SK-N-SH (cell line): ENCODE data around the gene TMPRSS6. TPM values are rescaled to one million over a fixed set of nuclear protein-coding genes. Genes with fewer than 3 reads are reported as not detected.

Experiments
- CTCF ChIA-PET: fragments of 300-600, 350-600 bp; formaldehyde crosslinking; extraction: SDS; loops from one replicate; lab custom pipeline; 2021; lab: Yijun Ruan, JAX
- POLR2A ChIA-PET: fragments of 350-600 bp; sonication (Branson Sonifier 250); formaldehyde crosslinking; extraction: SDS; loops from one replicate; lab custom pipeline; 2020; ENCODE audit warnings: antibody characterized with exemption, inconsistent platforms; lab: Yijun Ruan, JAX
- DNase-seq: peaks from one replicate; pipeline ENCODE4 v3.0.0; 2012
- H2AFZ ChIP-seq: fragments of 200-600 bp; sonication (generic); 2 replicates; pipeline ENCODE4 v1.8.1; 2016; ENCODE audit warnings: antibody characterized with exemption, mild to moderate bottlenecking, low read depth
- H3F3A ChIP-seq: fragments of 200-600 bp; sonication (generic); replicated peaks from 2 replicates; pipeline ENCODE3; 2016; ENCODE audit warnings: antibody characterized with exemption, mild to moderate bottlenecking; ENCODE audit not compliant: insufficient read depth
- H3K27ac ChIP-seq, 2 experiments: fragments of 200-500 bp in 1 of 2; fragments of 200-600 bp in 1 of 2; sonication (Bioruptor generic) in 1 of 2; sonication (generic), shearing (Covaris generic) in 1 of 2; 2 replicates each; pipeline versions ENCODE4 v1.5.1 to v1.6.1; 2014 to 2016; ENCODE audit warnings: low read depth in 2 of 2, inconsistent platforms in 1 of 2, low read length in 1 of 2, mild to moderate bottlenecking in 1 of 2, mixed read lengths in 1 of 2
- H3K27me3 ChIP-seq: fragments of 200-600 bp; sonication (generic), shearing (Covaris generic); 2 replicates; pipeline ENCODE4 v1.6.1; 2016; ENCODE audit warnings: mixed run types; ENCODE audit not compliant: insufficient read depth
- H3K36me3 ChIP-seq, 2 experiments: fragments of 200-500 bp in 1 of 2; fragments of 200-600 bp in 1 of 2; sonication (Bioruptor generic) in 1 of 2; sonication (generic) in 1 of 2; replicated peaks in 1 of 2; 2 replicates each; pipeline versions ENCODE3 to v1.5.1; 2014 to 2016; ENCODE audit warnings: low read length in 1 of 2, mild to moderate bottlenecking in 1 of 2; ENCODE audit not compliant: insufficient read depth in 2 of 2, control insufficient read depth in 1 of 2
- H3K4me1 ChIP-seq, 2 experiments: fragments of 200-500 bp in 1 of 2; fragments of 200-600 bp in 1 of 2; sonication (Bioruptor generic) in 1 of 2; sonication (generic), shearing (Covaris generic) in 1 of 2; 2 replicates each; pipeline versions ENCODE4 v1.5.1 to v1.6.1; 2014 to 2016; ENCODE audit warnings: low read depth in 1 of 2, low read length in 1 of 2, mixed run types in 1 of 2; ENCODE audit not compliant: insufficient read depth in 2 of 2, control insufficient read depth in 1 of 2
- H3K4me2 ChIP-seq: fragments of 200-600 bp; sonication (generic), shearing (Covaris generic); 2 replicates; pipeline ENCODE4 v1.6.1; 2017; ENCODE audit warnings: mixed run types
- H3K4me3 ChIP-seq, 2 experiments: fragments of 200-500 bp in 1 of 2; fragments of 200-600 bp in 1 of 2; sonication (Bioruptor generic) in 1 of 2; sonication (generic), shearing (Covaris generic) in 1 of 2; 2 replicates each; pipeline versions ENCODE4 v1.5.1 to v1.8.1; 2014 to 2016; ENCODE audit warnings: low read depth in 2 of 2, inconsistent platforms in 1 of 2, low read length in 1 of 2, mild to moderate bottlenecking in 1 of 2, mixed read lengths in 1 of 2, moderate library complexity in 1 of 2
- H3K79me2 ChIP-seq: fragments of 200-600 bp; sonication (generic); 2 replicates; pipeline ENCODE4 v1.8.1; 2017; ENCODE audit warnings: mild to moderate bottlenecking; ENCODE audit not compliant: insufficient read depth
- H3K9ac ChIP-seq: fragments of 200-600 bp; sonication (generic); 2 replicates; pipeline ENCODE4 v1.6.1; 2017; ENCODE audit warnings: mixed run types
- H3K9me2 ChIP-seq: fragments of 200-600 bp; sonication (generic); 2 replicates; pipeline ENCODE4 v1.6.1; 2017; ENCODE audit warnings: mixed run types
- H3K9me3 ChIP-seq: fragments of 200-600 bp; sonication (generic); 2 replicates; pipeline ENCODE4 v1.6.1; 2017; ENCODE audit warnings: mixed run types, mild to moderate bottlenecking, moderate library complexity
- H4K20me1 ChIP-seq: fragments of 200-600 bp; sonication (generic); 2 replicates; pipeline ENCODE4 v1.6.1; 2017; ENCODE audit warnings: mild to moderate bottlenecking, mixed run types; ENCODE audit not compliant: insufficient read depth
- CHD2 ChIP-seq: fragments of 150-350 bp; IDR thresholded peaks from 2 replicates; pipeline ENCODE4 v1.6.1; 2018; ENCODE audit warnings: low read length; ENCODE audit not compliant: partially characterized antibody
- FOSL2 ChIP-seq: IDR thresholded peaks from 2 replicates; pipeline ENCODE4 v1.4.0; 2012; ENCODE audit warnings: low read depth, mild to moderate bottlenecking, moderate library complexity, borderline replicate concordance
- FOXJ3 ChIP-seq: sonication (generic); formaldehyde crosslinking; IDR thresholded peaks from 2 replicates; pipeline ENCODE4 v1.5.1; 2020; ENCODE audit warnings: mild to moderate bottlenecking, missing genetic modification reagents
- FOXM1 ChIP-seq: IDR thresholded peaks from 2 replicates; pipeline ENCODE4 v1.4.0; 2012; ENCODE audit warnings: low read depth, mild to moderate bottlenecking
- NRF1 ChIP-seq: IDR thresholded peaks from 2 replicates; pipeline ENCODE4 v1.6.1; 2012; ENCODE audit warnings: low read depth, mild to moderate bottlenecking, low read length
- PBX3 ChIP-seq: IDR thresholded peaks from 2 replicates; pipeline ENCODE4; 2012
- POLR2AphosphoS5 ChIP-seq: IDR thresholded peaks from 2 replicates; pipeline ENCODE4 v1.6.1; 2012; ENCODE audit warnings: low read depth, low read length
- RAD21 ChIP-seq: IDR thresholded peaks from 2 replicates; pipeline ENCODE4 v1.6.1; 2012; ENCODE audit warnings: mild to moderate bottlenecking, low read length
- RFX5 ChIP-seq: IDR thresholded peaks from 2 replicates; pipeline ENCODE4 v1.6.1; 2012; ENCODE audit warnings: mild to moderate bottlenecking, improper control_type of control experiment, low read length
- SMC3 ChIP-seq: IDR thresholded peaks from 2 replicates; pipeline ENCODE4 v1.6.1; 2012; ENCODE audit warnings: low read depth, low read length, improper control_type of control experiment
- TCF12 ChIP-seq: IDR thresholded peaks from 2 replicates; pipeline ENCODE4 v1.4.0; 2012
- USF1 ChIP-seq: IDR thresholded peaks from 2 replicates; pipeline ENCODE4 v1.4.0; 2012; ENCODE audit warnings: low read depth, borderline replicate concordance
- WGBS: methylation state at CpG from one replicate; pipeline ENCODE4 v1.1.6; 2017; ENCODE audit warnings: low lambda C conversion rate; 5-methylcytosine and 5-hydroxymethylcytosine counted together
- polyA plus RNA-seq, 3 experiments: library from polyadenylated mRNA; depleted of rRNA; stranded (reverse); fragments of >200 nt; gene quantifications; 2 replicates each; pipeline ENCODE4 v1.2.3, GENCODE V29; 2012

Gene TMPRSS6
- polyA plus RNA-seq, 1 of the 3 experiments (the other 2 are of a cell fraction) = not detected

- no peaks in the 10 kb centered on the region for H3K9me3 ChIP-seq
- H3K79me2 ChIP-seq = peaks cover 4% of the 10 kb centered on the region; the same call in 1 of the 2 replicates
- no peak overlapping the region for H3K27ac ChIP-seq
- no peak for TF ChIP-seq NRF1
- no peak for TF ChIP-seq TCF12
- TF ChIP-seq FOXM1 = no peak
- no peak for TF ChIP-seq RAD21
- no peak for TF ChIP-seq RFX5
- no peak for TF ChIP-seq PBX3
- TF ChIP-seq POLR2AphosphoS5 = no peak
- TF ChIP-seq CHD2 = no peak
- TF ChIP-seq USF1 = no peak
- TF ChIP-seq SMC3 = no peak
- no peak for TF ChIP-seq FOSL2
- TF ChIP-seq, all 33 proteins: peak for 0
- Histone ChIP-seq H3K4me1 (peaks cover 0 to 1% of the 10 kb centered on the region in 2 experiments; a peak in 1 of 4 replicates), H3K4me2 (no peak overlapping the region), H3K27me3 (no peaks in the 10 kb centered on the region), H3K9ac (no peak overlapping the region), H3K9me2 (no peaks in the 10 kb centered on the region), H3K36me3 (peaks cover 0 to 59% of the 10 kb centered on the region in 2 experiments), H2AFZ (no peak overlapping the region), H4K20me1 (no peaks in the 10 kb centered on the region), H3F3A (no peaks in the 10 kb centered on the region), H3K4me3 (no peak overlapping the region)
- DNase-seq = no peak
- WGBS = 77% methylated on average over 7 of the region's 12 CpGs
- POLR2A ChIA-PET = no interaction called here
- CTCF ChIA-PET = interaction anchor here (0.6 to 1.6 kb wide), 2 partner anchors 17 to 141 kb away, joined by 3 read pairs; no protein-coding TSS in a partner anchor
These were observed 51.6 kb downstream of the TMPRSS6 start for GRCh38 chr22:37057796-37058510.

GRCh38 chr22:37057226-37057625 is 52.3 kb downstream of the TMPRSS6 start:
- Histone ChIP-seq H3K27ac (no peak overlapping the region), H3K9me3 (no peaks in the 10 kb centered on the region), H3K79me2 (peaks cover 11% of the 10 kb centered on the region; the same call in 1 of the 2 replicates), H2AFZ (no peak overlapping the region), H4K20me1 (no peaks in the 10 kb centered on the region), H3K9me2 (no peaks in the 10 kb centered on the region), H3K36me3 (peaks cover 0 to 59% of the 10 kb centered on the region in 2 experiments), H3K4me2 (no peak overlapping the region), H3K4me1 (peaks cover 0 to 9% of the 10 kb centered on the region in 2 experiments; a peak in 1 of 4 replicates), H3K9ac (no peak overlapping the region), H3K27me3 (no peaks in the 10 kb centered on the region), H3F3A (no peaks in the 10 kb centered on the region), H3K4me3 (no peak overlapping the region)
- DNase-seq = no peak
- CTCF ChIA-PET = interaction anchor here (1.6 kb wide), 1 partner anchor 142 kb away, joined by 3 read pairs; no protein-coding TSS in a partner anchor
- no peak for TF ChIP-seq FOXJ3 (CRISPR knock-in tag)
- WGBS = 86% methylated on average over 9 of the region's 9 CpGs
- POLR2A ChIA-PET = no interaction called here
